ENCODE data around the gene CDCA3. TPM values are rescaled to one million over a fixed set of nuclear protein-coding genes. Genes with fewer than 3 reads are reported as not detected.

The CDCA3 gene
- total RNA-seq, 1 experiment from 2014 or later = 143 TPM

DNA sequence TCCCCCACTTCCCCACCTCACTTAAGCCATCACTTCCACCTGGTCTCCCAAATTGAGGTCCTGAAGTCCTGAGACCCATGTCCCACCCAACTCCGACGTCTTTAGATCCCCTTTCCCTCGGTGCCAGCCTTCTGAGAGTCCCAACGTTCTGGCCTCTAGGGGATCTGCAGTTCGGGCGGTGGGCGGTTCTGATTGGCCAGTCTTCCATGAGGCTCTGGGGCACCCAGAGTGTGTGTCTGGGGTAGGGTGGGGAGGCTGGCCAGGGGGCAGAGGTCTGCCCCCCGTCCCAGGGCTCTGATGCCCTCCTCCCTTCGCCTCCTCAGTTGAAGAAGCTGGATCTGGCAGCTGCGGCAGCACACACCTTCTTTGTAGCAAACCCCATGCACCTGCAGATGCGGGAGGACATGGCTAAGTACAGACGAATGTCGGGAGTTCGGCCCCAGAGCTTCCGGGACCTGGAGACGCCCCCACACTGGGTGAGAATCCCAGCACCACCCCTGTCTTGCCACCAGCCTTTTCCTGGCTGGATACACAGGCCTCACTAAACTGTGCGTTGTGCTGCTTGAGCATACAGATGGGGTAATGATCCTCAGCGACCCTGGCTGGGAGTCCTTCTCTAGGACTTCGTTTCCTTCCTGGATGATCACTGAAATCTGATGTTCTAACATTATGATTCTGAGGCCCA, 21.4 kb downstream of the CDCA3 start:
- peaks cover 5% of the 10 kb centered on the region for H3K9me3 ChIP-seq (replicated peaks)
- no peak for DNase-seq (ENCODE audit: low read depth in 1 of 2, low spot score in 2 of 2)
- H3K27me3 ChIP-seq (replicated peaks) = peaks cover 66% of the 10 kb centered on the region
- no peak overlapping the region for H3K4me3 ChIP-seq
- H3K4me1 ChIP-seq (replicated peaks) = peaks cover 21% of the 10 kb centered on the region
- no peak overlapping the region for H3K27ac ChIP-seq
- 0 out of 2 replicates have a peak, but pooled peaks cover 3% of the 10 kb centered on the region for H3K36me3 ChIP-seq

DNA sequence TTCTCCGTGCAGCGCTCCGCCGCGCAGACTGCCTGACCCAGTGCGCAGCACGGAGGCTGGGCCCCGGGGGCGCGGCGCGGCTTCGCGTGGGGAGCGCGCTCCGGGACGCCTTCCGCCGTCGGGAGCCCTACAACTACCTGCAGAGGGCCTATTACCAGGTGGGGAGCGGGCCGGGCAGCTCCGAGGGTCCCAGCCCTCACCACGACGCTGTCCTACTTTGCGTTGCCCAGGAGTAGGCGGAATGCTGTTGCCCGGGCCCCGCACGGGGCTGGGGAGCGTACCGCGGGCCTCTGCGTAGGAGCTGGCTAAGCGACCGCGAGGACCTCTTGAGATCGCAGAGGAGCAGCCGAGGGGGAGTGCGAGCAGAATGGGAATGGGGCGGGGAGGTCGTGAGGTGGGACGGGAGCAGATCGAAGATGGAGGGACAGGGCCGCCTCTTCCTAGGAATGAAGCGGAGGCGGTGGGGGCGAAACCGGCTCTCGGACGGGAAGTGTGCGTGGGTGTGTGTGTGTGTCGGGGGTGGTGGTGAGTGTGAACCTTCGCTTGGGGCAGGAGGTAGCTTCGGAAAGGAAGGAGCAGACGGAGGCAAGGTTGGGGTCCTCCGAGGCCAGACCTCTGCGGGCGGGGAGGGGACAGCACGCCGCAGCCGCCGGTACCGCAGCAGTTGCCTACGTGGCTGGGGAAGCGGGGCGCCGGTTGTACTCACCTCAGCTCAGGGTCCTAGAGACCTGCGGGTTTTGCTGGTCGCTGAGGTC, 22.1 kb downstream of the CDCA3 start:
- Histone ChIP-seq H3K9me3 (replicated peaks) (peaks cover 5% of the 10 kb centered on the region), H3K4me3 (peak overlapping the region; percentile 35), H3K4me1 (replicated peaks) (peaks cover 21% of the 10 kb centered on the region), H3K27me3 (replicated peaks) (peaks cover 72% of the 10 kb centered on the region), H3K36me3 (0 out of 2 replicates have a peak, but pooled peaks cover 3% of the 10 kb centered on the region), H3K27ac (no peak overlapping the region)
- no peak for DNase-seq (ENCODE audit: low read depth in 1 of 2, low spot score in 2 of 2)

DNA sequence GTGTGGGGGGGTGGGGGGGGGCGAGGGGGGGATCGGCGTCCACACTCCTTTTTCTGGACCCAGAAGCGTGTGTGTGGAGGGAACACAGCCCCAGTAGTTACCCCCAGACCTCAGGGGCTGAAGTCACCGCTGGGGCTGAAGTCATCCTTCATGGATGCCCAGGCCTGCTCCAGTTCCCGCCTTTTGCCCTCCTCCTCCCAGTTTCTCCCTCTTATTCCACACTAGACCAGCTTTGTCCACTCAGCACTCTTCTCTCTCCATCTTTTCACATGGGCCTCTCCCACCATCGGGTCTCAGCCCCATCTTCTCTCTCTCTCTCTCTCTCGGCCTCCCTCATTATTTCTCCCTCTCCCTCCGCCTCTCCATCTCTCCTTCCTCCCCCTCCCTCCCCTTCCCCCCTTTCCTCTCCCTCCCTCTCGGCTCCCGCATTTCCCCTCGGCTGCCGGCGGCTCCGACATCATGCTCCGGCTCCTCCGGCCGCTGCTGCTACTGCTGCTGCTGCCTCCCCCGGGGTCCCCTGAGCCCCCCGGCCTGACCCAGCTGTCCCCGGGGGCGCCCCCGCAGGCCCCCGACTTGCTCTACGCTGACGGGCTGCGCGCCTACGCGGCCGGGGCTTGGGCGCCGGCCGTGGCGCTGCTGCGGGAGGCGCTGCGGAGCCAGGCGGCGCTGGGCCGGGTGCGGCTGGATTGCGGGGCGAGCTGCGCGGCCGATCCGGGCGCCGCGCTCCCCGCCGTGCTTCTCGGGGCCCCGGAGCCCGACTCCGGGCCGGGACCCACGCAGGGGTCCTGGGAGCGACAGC, 22.9 kb downstream of the CDCA3 start, which contains the start of gene P3H3:
Gene P3H3, plus strand, starts transcription at position 426 of the 799 bp plus-strand sequence. Its CDS starts 34 bp downstream, at position 460.
- Histone ChIP-seq H3K27ac (no peak within 1 kb of the TSS), H3K36me3 (0 out of 2 replicates have a peak, but pooled peaks cover 3% of the 10 kb centered on the region), H3K27me3 (replicated peaks) (peaks cover 78% of the 10 kb centered on the region), H3K4me1 (replicated peaks) (peaks cover 21% of the 10 kb centered on the region), H3K4me3 (peak within 1 kb of the TSS; percentile 35), H3K9me3 (replicated peaks) (peaks cover 5% of the 10 kb centered on the region)
- DNase-seq (ENCODE audit: low read depth in 1 of 2, low spot score in 2 of 2) = no peak

DNA sequence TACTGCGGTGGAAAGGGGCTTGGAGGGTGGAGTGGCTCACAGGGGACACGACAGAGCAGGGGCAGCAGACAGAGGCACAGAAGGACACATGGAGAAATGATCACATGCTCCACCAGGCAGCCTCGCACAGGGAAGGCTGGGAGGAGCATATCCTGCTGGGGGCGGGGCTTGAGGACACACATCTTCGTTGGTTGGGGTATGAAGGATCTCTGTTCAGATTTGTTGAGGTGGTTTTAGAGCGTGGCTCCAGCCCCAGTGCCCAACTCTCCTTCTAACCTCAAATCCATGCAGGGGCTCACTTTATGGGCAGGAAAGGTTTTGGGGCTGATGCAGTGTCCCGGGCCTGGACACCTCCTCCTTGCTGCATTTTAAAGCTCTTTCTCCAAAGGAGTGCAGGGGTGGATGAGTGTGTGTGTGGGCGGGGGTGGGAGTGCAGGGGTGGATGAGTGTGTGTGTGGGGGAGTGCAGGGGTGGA, 23.6 kb downstream of the CDCA3 start:
- no peak overlapping the region for H3K27ac ChIP-seq

DNA sequence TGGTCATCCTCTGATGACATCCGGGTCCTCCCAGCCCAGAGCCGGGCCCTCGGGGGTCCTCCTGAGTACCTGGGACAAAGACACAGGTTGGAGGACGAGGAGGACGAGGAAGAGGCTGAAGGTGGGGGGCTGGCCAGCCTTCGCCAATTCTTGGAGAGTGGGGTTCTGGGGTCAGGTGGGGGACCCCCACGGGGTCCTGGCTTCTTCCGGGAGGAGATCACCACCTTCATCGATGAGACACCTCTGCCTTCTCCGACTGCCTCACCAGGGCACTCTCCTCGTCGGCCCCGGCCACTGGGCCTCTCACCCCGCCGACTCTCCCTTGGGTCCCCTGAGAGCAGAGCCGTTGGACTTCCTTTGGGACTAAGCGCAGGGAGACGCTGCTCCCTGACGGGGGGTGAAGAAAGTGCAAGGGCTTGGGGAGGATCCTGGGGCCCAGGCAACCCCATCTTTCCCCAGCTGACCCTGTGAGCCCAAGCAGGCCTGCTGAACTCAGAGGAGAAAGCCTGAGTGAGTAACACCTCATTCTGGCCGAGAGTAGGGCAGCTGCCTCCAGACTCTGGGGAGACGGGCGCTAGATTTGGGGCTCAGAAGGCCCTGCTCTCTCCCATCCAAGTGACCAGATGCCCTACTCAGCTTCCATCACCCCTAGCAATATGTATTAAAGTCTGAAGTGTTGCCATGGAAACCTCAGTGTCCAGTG, 24.2 kb downstream of the CDCA3 start:
- peaks cover 84% of the 10 kb centered on the region for H3K27me3 ChIP-seq (replicated peaks)
- peaks cover 5% of the 10 kb centered on the region for H3K9me3 ChIP-seq (replicated peaks)
- H3K4me3 ChIP-seq = no peak overlapping the region
- 0 out of 2 replicates have a peak, but pooled peaks cover 3% of the 10 kb centered on the region for H3K36me3 ChIP-seq
- peaks cover 21% of the 10 kb centered on the region for H3K4me1 ChIP-seq (replicated peaks)
- no peak overlapping the region for H3K27ac ChIP-seq
- no peak for DNase-seq (ENCODE audit: low read depth in 1 of 2, low spot score in 2 of 2)

More for the DNA sequence above, 23.6 kb downstream of the CDCA3 start:
- Histone ChIP-seq H3K36me3 (0 out of 2 replicates have a peak, but pooled peaks cover 3% of the 10 kb centered on the region), H3K4me3 (no peak overlapping the region), H3K27me3 (replicated peaks) (peaks cover 84% of the 10 kb centered on the region), H3K4me1 (replicated peaks) (peaks cover 21% of the 10 kb centered on the region), H3K9me3 (replicated peaks) (peaks cover 5% of the 10 kb centered on the region)
- peak in 1 of 2 experiments; percentile 31 for DNase-seq (ENCODE audit: low read depth in 1 of 2, low spot score in 2 of 2)

DNA sequence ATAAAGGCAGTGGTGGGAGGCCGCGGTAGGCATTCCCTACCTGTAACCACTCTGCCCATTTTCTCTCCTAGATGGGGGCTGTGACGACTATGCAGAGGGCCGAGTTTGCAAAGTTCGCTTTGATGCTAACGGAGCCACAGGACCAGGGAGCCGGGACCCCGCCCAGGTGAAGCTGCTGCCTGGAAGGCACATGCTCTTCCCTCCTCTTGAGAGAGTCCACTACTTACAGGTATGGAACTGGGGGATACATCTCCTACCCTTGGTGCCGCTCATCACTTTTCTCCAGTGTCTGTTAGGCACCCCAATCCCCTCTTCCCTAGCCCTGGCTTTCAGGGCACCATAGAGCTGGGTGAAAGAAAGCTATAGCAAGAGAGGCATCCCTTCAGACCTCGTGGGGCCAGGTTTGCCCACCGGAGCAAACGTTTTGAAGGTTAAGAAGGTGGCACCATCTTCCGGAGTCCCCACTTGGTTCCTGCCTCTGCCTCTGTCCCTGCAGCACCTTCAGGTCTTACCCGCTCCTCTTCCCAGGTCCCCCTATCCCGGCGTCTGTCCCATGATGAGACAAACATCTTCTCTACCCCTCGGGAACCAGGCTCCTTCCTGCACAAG, 24.9 kb downstream of the CDCA3 start:
- H3K4me1 ChIP-seq (replicated peaks) = peaks cover 21% of the 10 kb centered on the region
- DNase-seq (ENCODE audit: low read depth in 1 of 2, low spot score in 2 of 2) = no peak
- peaks cover 88% of the 10 kb centered on the region for H3K27me3 ChIP-seq (replicated peaks)
- H3K4me3 ChIP-seq = no peak overlapping the region
- peaks cover 5% of the 10 kb centered on the region for H3K9me3 ChIP-seq (replicated peaks)
- 0 out of 2 replicates have a peak, but pooled peaks cover 3% of the 10 kb centered on the region for H3K36me3 ChIP-seq
- no peak overlapping the region for H3K27ac ChIP-seq

DNA sequence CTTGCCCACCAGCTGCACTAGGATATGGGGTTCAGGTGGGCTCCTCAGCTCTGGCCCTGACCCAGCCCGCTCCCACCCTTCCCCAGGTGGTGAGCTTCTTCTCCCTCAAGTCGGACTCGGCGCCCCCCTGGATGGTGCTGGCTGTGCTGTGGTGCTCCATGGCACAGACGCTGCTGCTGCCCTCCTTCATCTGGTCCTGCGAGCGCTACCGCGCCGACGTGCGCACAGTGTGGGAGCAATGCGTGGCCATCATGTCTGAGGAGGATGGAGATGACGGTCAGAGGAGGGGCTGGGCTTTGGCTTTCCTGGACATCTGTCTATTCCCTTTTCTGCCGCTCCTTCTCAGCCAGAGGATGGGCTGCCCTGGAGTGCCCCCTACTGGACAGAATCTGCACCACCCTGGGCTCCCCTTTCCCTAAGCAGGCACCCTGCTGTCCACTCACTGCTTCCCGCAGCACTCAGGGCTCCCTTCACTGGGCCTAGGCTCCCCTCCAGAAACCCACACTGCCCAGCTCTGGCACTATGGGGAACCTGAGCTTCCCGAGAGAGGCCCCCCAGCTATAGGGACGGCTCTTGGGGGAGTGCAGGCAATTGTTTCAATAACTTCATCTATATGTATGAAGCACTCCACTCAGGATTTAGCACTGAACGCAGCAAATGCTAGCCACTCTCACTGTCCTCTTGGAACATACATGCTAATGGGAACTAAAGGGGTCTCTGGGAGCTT, 25.5 kb downstream of the CDCA3 start:
- Histone ChIP-seq H3K4me1 (replicated peaks) (peaks cover 21% of the 10 kb centered on the region), H3K36me3 (0 out of 2 replicates have a peak, but pooled peaks cover 3% of the 10 kb centered on the region), H3K4me3 (no peak overlapping the region), H3K27ac (no peak overlapping the region), H3K9me3 (replicated peaks) (peaks cover 5% of the 10 kb centered on the region), H3K27me3 (replicated peaks) (peaks cover 90% of the 10 kb centered on the region)
- DNase-seq (ENCODE audit: low read depth in 1 of 2, low spot score in 2 of 2) = peak; percentile 84 to 85

DNA sequence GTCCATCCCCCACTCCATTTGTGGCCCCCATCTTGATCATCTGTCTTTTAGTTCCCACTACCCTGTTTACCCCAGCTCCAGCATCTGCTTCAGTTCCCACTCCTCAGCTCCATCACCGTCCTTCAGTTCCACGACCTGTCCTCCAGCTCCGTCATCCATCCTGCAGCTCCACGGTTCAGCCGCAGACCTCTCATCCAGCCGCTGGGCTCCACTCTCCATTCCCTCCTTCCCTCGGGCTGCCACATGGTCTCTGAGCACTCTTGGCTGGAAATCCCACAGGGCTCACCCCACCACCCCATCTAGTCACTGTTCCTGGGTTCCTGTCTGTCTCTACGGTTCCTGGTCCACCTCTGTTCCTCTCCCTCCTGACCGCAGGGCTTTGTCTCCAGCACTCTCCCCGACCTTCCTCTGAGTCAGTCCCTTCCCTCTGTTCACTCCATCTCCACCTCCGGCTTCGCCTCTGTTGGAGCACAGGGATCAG, 26.1 kb downstream of the CDCA3 start:
- Histone ChIP-seq H3K4me1 (replicated peaks) (peaks cover 21% of the 10 kb centered on the region), H3K4me3 (no peak overlapping the region), H3K27ac (no peak overlapping the region), H3K36me3 (0 out of 2 replicates have a peak, but pooled peaks cover 3% of the 10 kb centered on the region), H3K9me3 (replicated peaks) (peaks cover 5% of the 10 kb centered on the region), H3K27me3 (replicated peaks) (peaks cover 88% of the 10 kb centered on the region)
- DNase-seq (ENCODE audit: low read depth in 1 of 2, low spot score in 2 of 2) = no peak

DNA sequence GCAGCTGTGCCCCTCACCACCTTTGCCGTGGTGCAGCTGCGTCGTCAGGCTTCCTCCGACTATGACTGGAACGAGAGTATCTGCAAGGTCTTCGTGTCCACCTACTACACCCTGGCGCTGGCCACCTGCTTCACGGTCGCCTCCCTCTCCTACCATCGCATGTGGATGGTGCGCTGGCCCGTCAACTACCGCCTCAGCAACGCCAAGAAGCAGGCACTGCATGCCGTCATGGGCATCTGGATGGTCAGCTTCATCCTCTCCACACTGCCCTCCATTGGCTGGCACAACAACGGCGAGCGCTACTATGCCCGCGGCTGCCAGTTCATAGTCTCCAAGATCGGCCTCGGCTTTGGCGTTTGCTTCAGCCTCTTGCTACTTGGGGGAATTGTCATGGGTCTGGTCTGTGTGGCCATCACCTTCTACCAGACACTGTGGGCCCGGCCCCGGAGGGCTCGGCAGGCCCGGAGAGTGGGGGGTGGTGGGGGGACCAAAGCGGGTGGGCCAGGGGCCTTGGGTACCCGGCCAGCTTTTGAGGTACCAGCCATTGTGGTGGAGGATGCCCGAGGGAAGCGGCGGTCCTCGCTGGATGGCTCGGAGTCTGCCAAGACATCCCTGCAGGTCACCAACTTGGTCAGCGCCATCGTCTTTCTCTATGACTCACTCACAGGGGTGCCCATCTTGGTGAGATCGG, 26.9 kb downstream of the CDCA3 start:
- H3K4me1 ChIP-seq (replicated peaks) = peaks cover 21% of the 10 kb centered on the region
- DNase-seq (ENCODE audit: low read depth in 1 of 2, low spot score in 2 of 2) = no peak
- no peak overlapping the region for H3K27ac ChIP-seq
- peaks cover 86% of the 10 kb centered on the region for H3K27me3 ChIP-seq (replicated peaks)
- H3K36me3 ChIP-seq = 0 out of 2 replicates have a peak, but pooled peaks cover 3% of the 10 kb centered on the region
- H3K9me3 ChIP-seq (replicated peaks) = peaks cover 5% of the 10 kb centered on the region
- H3K4me3 ChIP-seq = no peak overlapping the region

DNA sequence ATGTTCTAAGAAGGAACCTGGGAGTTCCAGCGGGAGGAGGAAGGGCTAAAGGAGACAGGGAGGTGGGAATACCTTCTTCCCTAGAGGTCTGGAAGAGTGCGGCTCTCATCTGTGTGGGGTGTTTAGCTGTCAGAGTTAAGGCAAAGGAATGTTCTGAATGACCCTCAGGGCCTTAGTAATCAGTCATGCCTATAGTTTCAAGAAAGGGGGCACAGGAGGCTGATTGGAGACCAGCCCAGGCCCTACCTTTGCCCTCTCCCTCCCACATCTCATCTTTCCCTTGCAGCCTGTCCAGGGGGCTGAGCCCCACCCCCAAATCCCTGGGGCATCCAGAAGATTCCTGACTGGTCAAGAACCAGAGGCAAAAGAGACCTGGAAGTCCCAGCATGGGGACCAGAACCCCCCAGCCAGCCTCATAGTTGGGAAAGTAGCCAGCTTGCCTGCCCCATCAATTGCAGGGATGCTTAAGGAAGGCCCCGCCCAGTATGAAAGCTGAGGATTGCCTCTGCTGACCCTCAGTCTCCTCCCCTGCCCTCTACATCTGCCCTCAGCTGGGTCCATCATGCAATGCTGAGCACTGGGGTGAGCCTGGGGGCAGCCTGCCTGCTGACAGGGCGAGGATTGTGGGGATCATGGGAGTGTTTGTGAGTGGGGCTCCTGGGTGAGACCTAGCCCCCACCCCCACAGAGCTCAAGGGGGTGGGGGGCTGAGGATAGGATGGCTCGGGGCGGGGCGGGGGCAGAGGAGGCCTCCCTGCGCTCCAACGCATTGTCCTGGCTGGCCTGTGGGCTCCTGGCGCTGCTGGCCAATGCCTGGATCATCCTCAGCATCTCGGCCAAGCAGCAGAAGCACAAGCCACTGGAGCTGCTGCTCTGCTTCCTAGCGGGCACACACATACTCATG, 27.7 kb downstream of the CDCA3 start:
- peaks cover 82% of the 10 kb centered on the region for H3K27me3 ChIP-seq (replicated peaks)
- H3K36me3 ChIP-seq = no peaks in the 10 kb centered on the region
- H3K4me3 ChIP-seq = no peak overlapping the region
- peaks cover under 1% of the 10 kb centered on the region; the same call in 1 of the 2 replicates for H3K9me3 ChIP-seq (replicated peaks)
- H3K27ac ChIP-seq = no peak overlapping the region
- no peak for DNase-seq (ENCODE audit: low read depth in 1 of 2, low spot score in 2 of 2)
- H3K4me1 ChIP-seq (replicated peaks) = peaks cover 13% of the 10 kb centered on the region
